Activated naive CD8-positive, alpha-beta T cell treated with anti-CD3 and anti-CD28 coated beads for 36 hours (primary cell): ENCODE data around the gene C20orf202. TPM values are rescaled to one million over a fixed set of nuclear protein-coding genes. Genes with fewer than 3 reads are reported as not detected.

Source experiments
- DNase-seq: peaks from one replicate; pipeline ENCODE4 v3.0.0; 2021
- H3K27ac Mint-ChIP-seq: one replicate; pipeline ENCODE4 v1.8.0; 2022; ENCODE audit warnings: mild to moderate bottlenecking, moderate library complexity, mixed read lengths
- H3K27me3 Mint-ChIP-seq: one replicate; pipeline ENCODE4 v1.8.0; 2022; ENCODE audit warnings: mild to moderate bottlenecking, mixed read lengths
- H3K36me3 Mint-ChIP-seq: one replicate; pipeline ENCODE4 v1.8.0; 2021; ENCODE audit warnings: mild to moderate bottlenecking, mixed read lengths
- H3K4me1 Mint-ChIP-seq: one replicate; pipeline ENCODE4 v1.8.0; 2021; ENCODE audit warnings: mixed read lengths
- H3K4me3 Mint-ChIP-seq: one replicate; pipeline ENCODE4 v1.8.0; 2022; ENCODE audit warnings: mild to moderate bottlenecking, moderate library complexity, mixed read lengths
- H3K9me3 Mint-ChIP-seq: one replicate; pipeline ENCODE4 v1.8.0; 2022; ENCODE audit warnings: mixed read lengths
- total RNA-seq, 2 experiments: library from RNA; stranded (reverse); gene quantifications; one replicate each; pipeline ENCODE4 v1.2.3, GENCODE V29; 2021

Gene C20orf202
- total RNA-seq, 2 experiments from 2014 or later: not detected

DNA sequence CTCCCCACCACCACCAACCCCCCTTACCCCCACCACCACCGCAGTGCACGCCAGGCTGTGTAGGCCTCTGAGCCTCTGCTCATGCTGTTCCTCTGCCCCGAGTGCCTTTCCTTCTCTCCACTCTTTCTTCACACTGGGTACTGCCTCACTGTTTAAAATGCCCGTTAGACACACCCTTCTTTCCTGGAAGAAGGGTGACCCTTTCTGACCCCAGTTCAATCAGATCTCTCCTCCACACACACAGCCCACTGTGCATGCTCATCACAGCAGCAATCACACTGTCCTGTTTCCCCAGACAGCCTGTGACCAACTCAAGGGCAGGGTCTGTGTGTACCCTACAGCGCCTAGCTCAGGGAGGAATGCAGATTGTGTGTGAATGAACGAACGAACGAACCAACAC lies 28.5 kb upstream of the C20orf202 start:
- Mint-ChIP-seq H3K27ac (no peak overlapping the region), H3K9me3 (no peaks in the 10 kb centered on the region), H3K27me3 (no peaks in the 10 kb centered on the region), H3K36me3 (peaks cover 12% of the 10 kb centered on the region), H3K4me1 (no peaks in the 10 kb centered on the region), H3K4me3 (no peak overlapping the region)
- DNase-seq: no peak

DNA sequence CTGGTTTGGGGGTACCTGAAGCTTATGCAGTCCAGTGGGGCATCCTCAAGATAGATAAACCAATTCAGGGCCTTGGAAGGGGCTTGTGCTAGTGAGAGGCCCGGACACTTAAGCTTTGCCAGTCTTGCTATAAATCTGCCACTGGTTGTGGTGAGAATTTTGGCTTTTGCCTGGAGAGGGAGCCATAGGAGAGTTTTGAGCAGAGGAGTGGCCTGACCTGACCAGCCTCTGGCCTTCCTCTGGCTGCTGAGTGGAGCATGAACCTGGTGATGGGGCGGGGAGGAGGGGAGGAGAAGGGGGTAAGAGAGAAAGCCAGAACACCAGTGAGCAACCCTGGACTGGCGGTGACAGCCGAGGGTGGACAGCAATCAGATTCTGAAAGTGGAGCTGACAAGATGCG lies 25.6 kb upstream of the C20orf202 start:
- Mint-ChIP-seq H3K4me3 (no peak overlapping the region), H3K9me3 (no peaks in the 10 kb centered on the region), H3K27me3 (no peaks in the 10 kb centered on the region), H3K36me3 (peaks cover 4% of the 10 kb centered on the region), H3K27ac (no peak overlapping the region), H3K4me1 (no peaks in the 10 kb centered on the region)
- DNase-seq: no peak

DNA sequence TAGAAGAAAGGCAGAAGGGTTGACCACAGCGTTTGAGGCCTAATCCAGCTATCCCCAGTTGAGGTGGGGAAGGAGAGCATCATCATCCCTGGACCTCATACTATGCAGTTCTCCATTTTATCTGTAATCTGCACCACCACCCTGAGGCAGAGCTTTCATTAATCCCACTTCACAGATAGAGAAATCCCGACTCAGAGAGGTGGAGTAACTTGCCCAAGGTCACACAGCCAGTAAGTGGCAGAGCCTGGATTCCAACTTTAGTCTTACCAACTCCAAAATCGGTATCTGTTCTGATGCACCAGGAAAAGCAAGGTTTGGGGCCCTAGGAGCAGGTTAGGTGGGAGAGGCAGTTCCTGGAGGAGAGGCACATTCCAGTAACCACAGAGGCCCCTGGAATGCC lies 25.2 kb upstream of the C20orf202 start:
- H3K4me1 Mint-ChIP-seq: no peaks in the 10 kb centered on the region
- peaks cover under 1% of the 10 kb centered on the region for H3K27me3 Mint-ChIP-seq
- no peak for DNase-seq
- H3K27ac Mint-ChIP-seq: no peak overlapping the region
- H3K9me3 Mint-ChIP-seq: no peaks in the 10 kb centered on the region
- no peak overlapping the region for H3K4me3 Mint-ChIP-seq
- peaks cover 4% of the 10 kb centered on the region for H3K36me3 Mint-ChIP-seq

DNA sequence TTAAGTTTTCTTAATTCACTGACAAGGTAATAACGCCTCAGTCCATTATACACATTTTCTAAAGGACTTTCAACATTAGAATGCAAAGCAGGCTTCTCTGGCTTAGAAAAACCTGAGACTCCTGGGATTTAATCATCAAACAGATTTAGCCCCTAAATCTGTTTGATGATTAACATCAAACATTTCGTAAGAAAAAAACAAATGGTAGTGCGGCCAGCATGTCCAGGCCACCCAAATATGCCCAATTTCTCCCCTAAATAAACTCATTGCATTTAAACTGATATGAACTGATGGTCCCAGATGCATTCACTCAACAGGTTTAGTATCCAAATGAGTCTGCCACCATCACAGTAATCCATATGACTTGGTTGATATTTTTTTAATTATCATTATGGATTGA lies 24.6 kb upstream of the C20orf202 start:
- no peak for DNase-seq
- H3K27me3 Mint-ChIP-seq: peaks cover 6% of the 10 kb centered on the region
- peaks cover 4% of the 10 kb centered on the region for H3K36me3 Mint-ChIP-seq
- no peak overlapping the region for H3K4me3 Mint-ChIP-seq
- no peaks in the 10 kb centered on the region for H3K9me3 Mint-ChIP-seq
- no peak overlapping the region for H3K27ac Mint-ChIP-seq
- no peaks in the 10 kb centered on the region for H3K4me1 Mint-ChIP-seq

DNA sequence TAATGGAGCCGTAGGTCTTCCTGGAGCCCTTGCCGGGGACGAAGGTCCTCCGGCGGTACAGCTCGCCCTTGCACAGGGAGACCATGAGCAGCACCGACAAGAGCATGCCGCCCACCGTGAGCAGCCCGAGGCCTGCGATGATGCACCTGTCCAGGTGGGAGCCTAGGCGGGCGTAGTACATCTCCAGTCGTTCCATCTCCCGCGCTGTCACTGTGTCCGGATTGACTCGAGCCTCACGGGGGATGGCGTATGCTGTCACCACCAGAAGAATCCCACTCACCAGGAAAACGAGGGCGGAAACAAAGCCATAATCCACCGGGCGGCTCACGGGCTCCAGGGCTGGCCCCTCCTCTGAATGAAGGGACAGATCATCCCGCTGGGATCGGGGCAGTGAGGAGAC lies 22.3 kb upstream of the C20orf202 start:
- Mint-ChIP-seq H3K27me3 (peaks cover 18% of the 10 kb centered on the region), H3K27ac (no peak overlapping the region), H3K4me3 (no peak overlapping the region), H3K36me3 (peaks cover 4% of the 10 kb centered on the region), H3K4me1 (peaks cover 6% of the 10 kb centered on the region), H3K9me3 (no peaks in the 10 kb centered on the region)
- no peak for DNase-seq

DNA sequence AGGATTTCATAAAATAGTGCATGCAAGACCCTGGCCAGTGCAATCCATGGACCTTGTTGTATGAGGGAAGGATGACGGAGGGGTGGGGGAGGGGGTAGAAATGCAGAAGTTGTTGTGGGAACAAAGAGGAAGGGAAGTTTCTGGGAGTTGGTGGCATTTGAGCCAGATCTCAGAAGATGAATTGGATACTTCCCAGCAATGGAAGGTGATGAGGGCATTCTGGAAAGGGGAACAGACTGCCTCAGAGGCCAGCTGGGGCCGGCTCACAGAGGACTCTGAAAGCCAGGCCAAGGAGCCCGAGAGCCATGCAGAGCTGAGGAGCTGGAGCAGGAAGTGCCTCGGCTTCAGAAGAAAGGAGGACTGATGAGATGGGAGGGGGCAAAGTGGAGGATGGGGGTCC lies 21.1 kb upstream of the C20orf202 start:
- Mint-ChIP-seq H3K27me3 (peaks cover 21% of the 10 kb centered on the region), H3K4me3 (no peak overlapping the region), H3K4me1 (peaks cover 6% of the 10 kb centered on the region)

DNA sequence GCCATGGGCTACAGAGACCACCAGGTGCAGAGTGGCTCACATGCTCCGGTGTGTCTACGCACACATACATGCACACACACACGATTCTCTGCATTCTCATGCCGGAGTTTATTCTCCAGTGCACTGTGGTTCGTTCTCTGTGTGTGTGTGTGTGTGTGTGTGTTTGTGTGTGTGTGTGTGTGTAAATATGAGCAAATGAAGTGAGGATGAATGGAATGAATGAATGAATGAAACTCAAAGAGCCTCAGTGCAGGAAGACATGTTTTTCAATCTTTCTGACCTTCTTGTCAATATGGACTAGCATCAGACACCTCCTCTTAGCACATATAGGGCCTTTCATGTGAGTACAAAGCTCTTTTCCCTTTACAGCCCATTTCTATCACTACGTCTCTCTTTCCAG lies 20.1 kb upstream of the C20orf202 start:
- no peak for DNase-seq
- no peak overlapping the region for H3K27ac Mint-ChIP-seq
- H3K4me1 Mint-ChIP-seq: peaks cover 6% of the 10 kb centered on the region
- H3K27me3 Mint-ChIP-seq: peaks cover 21% of the 10 kb centered on the region
- no peaks in the 10 kb centered on the region for H3K9me3 Mint-ChIP-seq
- no peak overlapping the region for H3K4me3 Mint-ChIP-seq
- no peaks in the 10 kb centered on the region for H3K36me3 Mint-ChIP-seq

More for the DNA sequence above, 21.1 kb upstream of the C20orf202 start:
- Mint-ChIP-seq H3K27ac (no peak overlapping the region), H3K36me3 (no peaks in the 10 kb centered on the region), H3K9me3 (no peaks in the 10 kb centered on the region)
- no peak for DNase-seq

DNA sequence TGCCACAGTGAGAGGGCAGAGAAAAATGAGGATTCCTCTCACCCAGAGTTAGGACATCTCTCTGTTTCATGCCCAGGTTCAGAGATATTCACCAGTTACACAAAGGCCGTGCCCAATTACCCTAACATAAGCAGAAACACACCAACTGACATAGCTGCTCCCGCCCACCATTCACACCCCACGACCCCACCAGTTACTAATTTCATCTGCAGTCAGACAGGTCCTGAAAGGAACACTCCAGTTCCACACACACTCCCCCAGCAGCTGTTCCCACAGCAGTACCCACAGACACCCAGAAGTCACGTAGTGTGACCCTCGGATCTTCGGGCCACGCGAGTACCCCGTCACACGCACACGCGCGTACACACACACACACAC lies 19.0 kb upstream of the C20orf202 start:
- peaks cover 6% of the 10 kb centered on the region for H3K4me1 Mint-ChIP-seq
- H3K9me3 Mint-ChIP-seq: no peaks in the 10 kb centered on the region
- no peak for DNase-seq
- no peak overlapping the region for H3K27ac Mint-ChIP-seq
- peaks cover 21% of the 10 kb centered on the region for H3K27me3 Mint-ChIP-seq
- H3K36me3 Mint-ChIP-seq: no peaks in the 10 kb centered on the region
- peak overlapping the region; percentile 50 for H3K4me3 Mint-ChIP-seq

DNA sequence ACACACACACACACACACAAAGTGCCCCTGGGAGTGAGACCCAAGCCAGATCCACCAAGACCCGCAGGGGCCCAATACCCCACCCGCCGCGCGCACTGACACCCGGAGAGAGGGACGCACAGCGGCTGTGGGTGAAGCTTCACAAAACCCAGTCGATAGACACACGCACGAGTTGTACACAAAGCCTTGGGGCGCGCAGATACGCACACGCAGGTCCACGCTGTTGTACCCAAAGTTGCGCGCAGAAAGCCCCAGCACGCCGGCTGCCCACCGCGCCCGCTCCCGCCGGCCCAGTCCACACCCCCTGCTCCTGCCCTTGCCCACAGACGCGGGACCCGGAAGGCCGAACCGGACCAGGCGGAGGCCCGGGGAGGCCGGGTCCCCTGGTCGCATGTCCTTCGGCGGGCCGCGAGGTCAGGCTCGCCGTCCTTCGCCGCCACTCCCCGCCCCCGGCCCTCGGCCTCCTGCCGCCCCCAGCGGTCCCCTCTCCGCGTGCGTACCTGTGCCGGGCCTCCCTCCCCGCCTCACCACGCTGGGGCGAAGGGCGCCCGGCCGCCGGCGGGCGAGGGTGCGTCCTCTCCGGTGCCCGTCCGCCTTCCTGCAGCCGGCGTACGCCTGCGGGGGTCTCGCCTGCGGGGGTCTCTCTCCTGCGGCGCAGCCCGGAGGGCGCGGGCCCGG lies 18.5 kb upstream of the C20orf202 start, which contains the start of gene TMEM74B:
TMEM74B (minus strand) TSS at position 344 of the 678 bp plus-strand sequence. CDS start 1,180 bp downstream, outside the sequence.
- DNase-seq: peak; percentile 9
- no peak within 1 kb of the TSS for H3K27ac Mint-ChIP-seq
- no peaks in the 10 kb centered on the region for H3K36me3 Mint-ChIP-seq

DNA sequence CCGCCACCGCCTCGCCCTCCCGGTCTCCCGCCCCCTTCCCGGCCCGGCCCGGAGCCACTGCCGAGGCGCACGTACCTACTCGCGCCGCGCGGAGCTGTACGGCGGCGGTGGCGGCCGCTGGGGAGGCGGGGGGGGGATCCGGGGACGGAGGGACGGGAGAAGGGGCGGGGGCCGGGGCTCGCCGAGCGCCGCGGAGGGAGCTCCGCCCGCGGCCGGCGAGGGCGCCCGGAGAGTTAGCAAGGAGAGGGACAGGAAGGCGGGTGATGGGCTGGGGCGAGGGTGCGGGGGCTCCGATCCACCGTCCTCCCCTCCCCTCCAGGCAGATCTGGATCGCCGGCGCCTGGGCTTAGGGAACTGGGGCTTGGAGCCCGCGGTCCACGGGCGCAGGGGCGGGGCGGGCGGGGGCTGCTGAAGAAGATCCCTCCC lies 17.9 kb upstream of the C20orf202 start:
- peak; percentile 15 for DNase-seq
- peaks cover 6% of the 10 kb centered on the region for H3K4me1 Mint-ChIP-seq
- H3K9me3 Mint-ChIP-seq: no peaks in the 10 kb centered on the region
- no peak overlapping the region for H3K4me3 Mint-ChIP-seq
- H3K27ac Mint-ChIP-seq: no peak overlapping the region
- H3K27me3 Mint-ChIP-seq: peaks cover 26% of the 10 kb centered on the region
- no peaks in the 10 kb centered on the region for H3K36me3 Mint-ChIP-seq

More for the DNA sequence above, 18.5 kb upstream of the C20orf202 start, which contains the start of gene TMEM74B:
- H3K4me3 Mint-ChIP-seq: peak within 1 kb of the TSS; percentile 67
- H3K27me3 Mint-ChIP-seq: peaks cover 24% of the 10 kb centered on the region
- no peaks in the 10 kb centered on the region for H3K9me3 Mint-ChIP-seq
- peaks cover 6% of the 10 kb centered on the region for H3K4me1 Mint-ChIP-seq

DNA sequence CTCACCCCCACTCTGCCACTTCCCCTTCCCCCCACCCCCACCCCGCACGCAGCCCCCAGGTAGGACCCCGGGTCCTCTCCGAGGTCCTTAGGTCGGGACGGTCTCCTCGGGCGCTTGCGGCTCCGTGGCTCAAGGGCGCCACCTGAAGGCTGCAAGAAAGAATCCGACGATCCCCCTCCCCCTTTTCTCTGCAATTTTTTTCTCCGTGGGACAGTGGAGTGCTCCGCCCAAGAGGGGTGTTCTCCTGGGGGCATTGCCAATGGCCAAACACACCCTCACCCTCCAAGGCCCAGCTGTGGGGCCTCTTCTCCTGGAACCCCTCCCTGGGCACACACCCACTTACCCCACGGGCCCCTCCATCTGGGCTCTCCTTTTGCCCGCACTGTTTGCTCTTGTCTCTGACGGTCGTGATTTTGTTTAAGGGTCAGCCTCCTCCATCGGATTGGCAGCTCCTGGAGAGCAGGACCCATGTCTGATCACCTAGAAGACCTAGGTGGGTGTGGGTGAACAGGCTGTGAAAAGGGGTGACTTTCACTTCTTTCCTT lies 17.4 kb upstream of the C20orf202 start:
- Mint-ChIP-seq H3K4me3 (peak overlapping the region; percentile 67), H3K27ac (no peak overlapping the region), H3K27me3 (peaks cover 26% of the 10 kb centered on the region), H3K4me1 (peaks cover 6% of the 10 kb centered on the region), H3K9me3 (no peaks in the 10 kb centered on the region), H3K36me3 (no peaks in the 10 kb centered on the region)
- DNase-seq: peak; percentile 67

DNA sequence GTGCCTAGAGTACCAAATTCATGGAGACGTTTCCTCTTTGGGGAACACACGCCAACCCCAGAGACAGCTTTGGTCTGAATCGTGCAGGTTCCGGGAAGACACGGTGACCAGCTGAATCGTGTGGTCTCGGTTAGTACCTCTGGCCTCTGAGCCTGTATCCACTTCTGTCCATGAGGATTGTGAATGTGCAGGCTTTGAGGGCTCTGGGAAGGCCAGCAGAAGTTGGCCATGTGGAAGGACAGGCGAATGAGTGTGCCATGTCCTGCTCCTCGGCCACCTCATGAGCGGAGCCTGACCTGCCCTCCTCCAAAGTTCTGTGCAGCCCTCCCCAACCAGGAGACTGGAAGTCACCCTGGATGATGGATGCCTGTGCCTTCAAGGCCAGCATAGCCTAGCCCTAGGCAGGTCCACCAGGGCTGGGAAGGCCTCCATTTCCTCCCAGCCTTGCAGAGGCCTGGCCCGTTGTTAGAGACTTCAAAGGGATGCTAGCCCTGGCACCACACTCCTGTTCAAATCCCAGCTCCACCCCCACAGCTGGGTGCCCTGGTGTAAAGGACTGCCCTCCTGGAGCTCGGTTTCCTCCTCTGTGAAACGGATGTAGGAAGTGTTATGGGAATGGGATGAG lies 16.8 kb upstream of the C20orf202 start:
- no peaks in the 10 kb centered on the region for H3K9me3 Mint-ChIP-seq
- peaks cover 6% of the 10 kb centered on the region for H3K4me1 Mint-ChIP-seq
- no peak overlapping the region for H3K4me3 Mint-ChIP-seq
- H3K27ac Mint-ChIP-seq: no peak overlapping the region
- DNase-seq: no peak
- peaks cover 26% of the 10 kb centered on the region for H3K27me3 Mint-ChIP-seq
- no peaks in the 10 kb centered on the region for H3K36me3 Mint-ChIP-seq

DNA sequence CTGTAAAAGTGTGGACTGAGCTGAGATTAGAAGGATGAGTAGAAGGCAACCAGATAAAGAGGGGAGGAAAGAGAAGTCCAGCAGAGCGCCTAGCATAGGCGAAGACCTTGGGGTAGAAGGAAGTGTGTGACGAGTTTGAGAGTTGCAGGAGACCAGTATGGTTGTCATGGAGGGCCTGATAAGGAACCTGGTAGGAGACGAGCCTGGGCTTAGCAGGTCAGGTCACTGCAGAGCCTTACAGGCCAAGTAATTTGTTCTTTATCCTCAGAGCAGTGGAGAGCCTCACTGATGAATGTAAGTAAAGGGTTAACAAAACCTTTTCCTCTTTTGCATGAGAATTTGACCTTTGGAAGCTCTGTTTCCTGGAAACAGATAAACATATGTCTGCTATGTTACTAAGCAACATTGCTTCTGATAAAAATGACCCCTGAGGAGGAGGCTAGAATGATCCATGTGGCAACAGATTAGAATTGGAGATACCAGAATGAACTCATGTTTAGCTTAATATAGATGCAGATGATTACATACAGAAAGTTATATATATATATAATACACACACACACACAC lies 15.6 kb upstream of the C20orf202 start:
- Mint-ChIP-seq H3K4me1 (peaks cover 6% of the 10 kb centered on the region), H3K4me3 (no peak overlapping the region), H3K36me3 (no peaks in the 10 kb centered on the region), H3K9me3 (no peaks in the 10 kb centered on the region), H3K27me3 (peaks cover 26% of the 10 kb centered on the region), H3K27ac (no peak overlapping the region)
- DNase-seq: no peak

DNA sequence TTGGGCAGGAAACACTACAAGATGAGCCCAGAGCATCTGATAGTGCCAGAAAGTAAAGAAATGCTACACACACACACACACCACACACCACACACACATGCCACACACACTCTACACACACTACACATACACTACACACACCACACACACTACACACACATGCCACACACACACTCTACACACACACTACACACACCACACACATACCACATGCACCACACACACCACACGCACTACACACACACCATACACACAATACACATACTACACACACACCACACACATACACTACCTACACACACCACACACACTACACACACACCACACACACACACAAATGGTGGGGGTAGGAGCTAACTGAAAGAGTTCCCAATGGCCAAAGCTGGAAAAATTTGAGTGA lies 14.9 kb upstream of the C20orf202 start:
- Mint-ChIP-seq H3K4me3 (no peak overlapping the region), H3K27ac (no peak overlapping the region), H3K4me1 (peaks cover 6% of the 10 kb centered on the region), H3K27me3 (peaks cover 23% of the 10 kb centered on the region), H3K9me3 (no peaks in the 10 kb centered on the region), H3K36me3 (no peaks in the 10 kb centered on the region)
- no peak for DNase-seq

DNA sequence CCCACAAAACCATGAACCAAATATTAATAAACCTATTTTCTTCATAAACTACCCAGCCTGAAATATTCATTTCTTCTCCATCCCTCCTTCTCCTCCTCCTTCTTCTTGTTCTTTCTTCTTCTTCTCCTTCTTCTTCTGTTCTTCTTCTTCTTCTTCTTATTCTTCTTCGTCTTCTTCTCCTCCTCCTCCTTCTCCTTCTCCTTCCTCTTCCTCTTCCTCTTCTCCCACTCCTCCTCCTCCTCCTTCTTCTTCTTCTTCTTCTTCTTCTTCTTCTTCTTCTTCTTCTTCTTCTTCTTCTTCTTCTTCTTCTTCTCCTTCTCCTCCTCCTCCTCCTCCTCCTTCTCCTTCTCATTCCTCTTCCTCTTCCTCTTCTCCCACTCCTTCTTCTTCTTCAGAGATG lies 13.4 kb upstream of the C20orf202 start:
- DNase-seq: no peak
- Mint-ChIP-seq H3K4me3 (no peak overlapping the region), H3K4me1 (no peaks in the 10 kb centered on the region), H3K36me3 (no peaks in the 10 kb centered on the region), H3K9me3 (no peaks in the 10 kb centered on the region), H3K27me3 (peaks cover 8% of the 10 kb centered on the region), H3K27ac (no peak overlapping the region)
